Urinary bladder (tissue), 4 donors: ENCODE measurements around the gene CCR9. TPM values are rescaled to one million over a fixed set of nuclear protein-coding genes. Genes with fewer than 3 reads are reported as not detected.

ENCODE experiments used
- DNase-seq: peaks from one replicate; pipeline ENCODE4 v3.0.0-alpha.2; 2015; ENCODE audit errors: extremely low spot score
- H3K27ac ChIP-seq: one replicate; pipeline ENCODE4 v1.5.1; 2013; ENCODE audit warnings: low read depth, mild to moderate bottlenecking, moderate library complexity
- H3K36me3 ChIP-seq: one replicate; pipeline ENCODE4 v1.6.1; 2013; ENCODE audit warnings: mild to moderate bottlenecking, moderate library complexity; ENCODE audit not compliant: insufficient read depth
- H3K4me1 ChIP-seq: one replicate; pipeline ENCODE4 v1.6.1; 2013; ENCODE audit warnings: mild to moderate bottlenecking, moderate library complexity; ENCODE audit not compliant: insufficient read depth
- H3K4me3 ChIP-seq: one replicate; pipeline ENCODE4 v1.5.1; 2013; ENCODE audit warnings: low read depth, low read length
- WGBS: extraction: QIAGEN DNeasy Blood & Tissue Kit; methylation state at CpG from one replicate; pipeline ENCODE4 v1.1.7; 2013; 5-methylcytosine and 5-hydroxymethylcytosine counted together
- polyA plus RNA-seq: library from polyadenylated mRNA; stranded (reverse); fragments of 200-250 nt; gene quantifications from one replicate; pipeline ENCODE4 v1.2.3, GENCODE V29; 2013
- small RNA-seq: library from RNA; depleted of rRNA; stranded (forward); fragments of <200 nt; gene quantifications from one replicate; pipeline ENCODE3, GENCODE V24; 2014
- total RNA-seq: library from RNA; depleted of rRNA; stranded (reverse); fragments of >200 nt; gene quantifications from one replicate; pipeline ENCODE4 v1.2.3, GENCODE V29; 2014
- donor health status: healthy with polysubstance abuse.
- donor health status: healthy.

Gene CCR9
- total and polyA plus RNA-seq, 2 donors, result not detected

DNA sequence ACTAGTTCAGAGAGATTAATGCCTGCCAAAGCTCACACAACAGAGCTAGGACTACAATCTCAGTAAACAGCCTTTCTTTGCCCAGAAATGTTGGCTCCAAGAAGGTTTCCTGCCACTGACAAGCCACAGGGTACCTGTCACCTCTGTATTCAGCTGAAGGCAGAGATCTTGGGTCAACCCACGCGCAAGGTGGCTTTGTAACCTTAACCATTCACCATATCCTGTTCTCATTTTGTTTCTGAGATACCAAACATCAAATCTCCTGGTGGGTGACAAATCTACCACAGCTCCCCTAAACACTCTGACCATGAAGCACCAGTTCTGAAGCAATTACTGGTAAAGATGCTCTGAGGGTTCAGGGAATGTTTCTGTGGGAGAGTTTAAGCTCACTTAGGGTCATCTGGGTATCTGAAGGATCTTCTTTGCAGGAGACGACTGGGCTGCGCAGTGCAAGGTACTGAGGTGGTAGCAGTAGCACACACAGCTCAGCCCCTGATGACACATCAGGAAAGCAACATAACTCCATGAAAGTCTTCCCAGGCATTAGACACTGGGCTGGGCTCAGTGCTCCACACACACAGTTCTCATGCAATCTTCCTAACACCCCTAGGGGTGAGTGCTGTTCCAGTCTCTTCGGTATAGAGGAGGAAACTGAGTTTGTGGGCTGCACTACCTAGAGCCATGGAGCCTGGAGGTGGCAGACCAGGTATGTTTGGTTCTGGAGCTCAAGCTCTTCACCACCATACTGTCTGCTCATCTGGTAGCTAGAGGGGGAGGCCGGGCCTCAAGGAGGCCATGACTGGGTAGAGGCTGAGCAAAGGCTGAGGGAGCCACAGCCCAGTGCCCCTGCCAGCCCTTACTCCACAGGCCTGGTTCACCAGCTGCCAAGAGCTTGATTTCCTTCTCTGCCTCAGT, 64.6 kb downstream of the CCR9 start:
- DNase-seq, result no peak
- Histone ChIP-seq H3K4me3 (no peak overlapping the region), H3K27ac (no peak overlapping the region), H3K4me1 (peaks cover 2% of the 10 kb centered on the region), H3K36me3 (peaks cover 6% of the 10 kb centered on the region)
- 95% methylated on average over 6 of the region's 6 CpGs for WGBS

DNA sequence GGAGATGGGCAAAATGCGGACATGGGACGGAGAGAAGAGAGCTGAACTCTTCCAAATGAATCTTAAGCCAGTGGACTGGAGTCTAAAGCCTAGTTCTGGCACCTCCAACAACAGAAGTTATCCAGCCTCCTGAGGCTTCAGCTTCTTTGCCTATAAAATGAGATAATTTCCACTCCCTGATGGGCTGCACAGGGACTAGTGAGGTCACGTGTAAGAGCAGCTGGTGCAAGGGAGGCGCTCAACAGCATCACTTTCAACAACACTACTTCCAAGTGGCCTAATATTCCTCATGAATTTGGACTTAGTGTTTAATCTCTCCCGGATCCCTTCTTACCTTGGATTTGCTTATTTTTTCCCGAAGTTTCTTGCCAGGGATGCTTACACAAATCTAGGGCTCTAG, 65.6 kb downstream of the CCR9 start:
- DNase-seq, result no peak
- H3K4me3 ChIP-seq, result no peak overlapping the region
- H3K4me1 ChIP-seq, result peaks cover 2% of the 10 kb centered on the region
- no peak overlapping the region for H3K27ac ChIP-seq
- H3K36me3 ChIP-seq, result peaks cover 6% of the 10 kb centered on the region
- WGBS, result 69% methylated on average over 6 of the region's 6 CpGs

GRCh38 chr3:45952456-45952855, 66.1 kb downstream of the CCR9 start:
- DNase-seq, result no peak
- Histone ChIP-seq H3K4me3 (no peak overlapping the region), H3K36me3 (peaks cover 6% of the 10 kb centered on the region), H3K27ac (no peak overlapping the region), H3K4me1 (peaks cover 2% of the 10 kb centered on the region)
- WGBS, result 84% methylated on average over 4 of the region's 4 CpGs

Small RNA genes within 50 kb of the gene (small RNA-seq; reads per million reads assigned to genes)
- not detected for gene RF00019

Other genes starting within 250 kb of the CCR9 start
- 77.9 TPM for gene SACM1L, start 197.1 kb upstream of the CCR9 start, total RNA-seq
- gene SACM1L, start 197.1 kb upstream of the CCR9 start, polyA plus RNA-seq, result 23.4 TPM
- 0.16 TPM for gene SLC6A20, start 90.0 kb upstream of the CCR9 start, total RNA-seq
- 0.10 TPM for gene SLC6A20, start 90.0 kb upstream of the CCR9 start, polyA plus RNA-seq
- 39.1 TPM for gene LZTFL1, start 44.4 kb upstream of the CCR9 start, total RNA-seq
- 13.8 TPM for gene LZTFL1, start 44.4 kb upstream of the CCR9 start, polyA plus RNA-seq
- gene CXCR6, start 56.9 kb downstream of the CCR9 start, total RNA-seq, result 0.63 TPM
- 1.6 TPM for gene CXCR6, start 56.9 kb downstream of the CCR9 start, polyA plus RNA-seq
- gene FYCO1, start 109.3 kb downstream of the CCR9 start, total RNA-seq, result 26.6 TPM
- gene FYCO1, start 109.3 kb downstream of the CCR9 start, polyA plus RNA-seq, result 58.9 TPM
- 1.0 TPM for gene XCR1, start 140.9 kb downstream of the CCR9 start, total RNA-seq
- gene XCR1, start 140.9 kb downstream of the CCR9 start, polyA plus RNA-seq, result 0.77 TPM